SK-N-SH (cell line): ENCODE results near the gene CDH23.

Experiments
- EZH2phosphoT487 ChIP-seq: fragments of 200-600 bp; sonication (generic); IDR thresholded peaks from 2 replicates; pipeline ENCODE4 v1.6.1; 2017; ENCODE audit warnings: low read depth, mixed run types, mild to moderate bottlenecking, antibody characterized with exemption, moderate library complexity, borderline replicate concordance
- FOXM1 ChIP-seq: IDR thresholded peaks from 2 replicates; pipeline ENCODE4 v1.4.0; 2012; ENCODE audit warnings: low read depth, mild to moderate bottlenecking
- JUND ChIP-seq: IDR thresholded peaks from 2 replicates; pipeline ENCODE4 v1.4.0; 2012
- NFIC ChIP-seq: IDR thresholded peaks from 2 replicates; pipeline ENCODE4 v1.4.0; 2012; ENCODE audit warnings: borderline replicate concordance
- RFX5 ChIP-seq: IDR thresholded peaks from 2 replicates; pipeline ENCODE4 v1.6.1; 2012; ENCODE audit warnings: mild to moderate bottlenecking, improper control_type of control experiment, low read length
- TAF1 ChIP-seq: IDR thresholded peaks from 2 replicates; pipeline ENCODE4 v1.6.1; 2012; ENCODE audit warnings: low read depth, mild to moderate bottlenecking, low read length, moderate library complexity, borderline replicate concordance
- TF ChIP-seq, protein P1 (sequence below): fragments of 200-600 bp; sonication (generic); IDR thresholded peaks from 2 replicates; pipeline ENCODE4 v1.6.1; 2017; ENCODE audit warnings: antibody characterized with exemption, mild to moderate bottlenecking, moderate library complexity
- TF ChIP-seq, protein P2 (sequence below): IDR thresholded peaks from 2 replicates; pipeline ENCODE4 v1.6.1; 2012; ENCODE audit warnings: mild to moderate bottlenecking, low read depth, low read length, moderate library complexity

DNA sequence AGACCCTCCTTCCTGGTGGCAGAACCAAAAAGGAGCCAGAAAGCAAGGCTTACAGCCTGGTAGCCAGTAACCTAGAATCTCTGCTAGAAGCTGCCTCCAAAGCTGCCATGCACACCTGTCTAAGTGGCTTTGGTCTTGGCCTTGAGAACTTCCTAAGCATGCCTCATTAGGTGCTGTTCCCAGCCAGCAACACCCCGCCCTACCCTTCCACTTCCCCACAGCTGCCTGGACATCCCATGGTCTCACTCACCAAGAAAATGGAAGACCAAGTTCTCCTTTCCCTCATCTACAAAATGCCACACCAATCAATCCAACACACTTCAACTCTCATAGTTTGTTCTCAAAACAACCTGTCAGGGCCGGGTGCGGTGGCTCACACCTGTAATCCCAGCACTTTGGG, 450.1 kb downstream of the CDH23 start:
- TF ChIP-seq, protein P1, sequence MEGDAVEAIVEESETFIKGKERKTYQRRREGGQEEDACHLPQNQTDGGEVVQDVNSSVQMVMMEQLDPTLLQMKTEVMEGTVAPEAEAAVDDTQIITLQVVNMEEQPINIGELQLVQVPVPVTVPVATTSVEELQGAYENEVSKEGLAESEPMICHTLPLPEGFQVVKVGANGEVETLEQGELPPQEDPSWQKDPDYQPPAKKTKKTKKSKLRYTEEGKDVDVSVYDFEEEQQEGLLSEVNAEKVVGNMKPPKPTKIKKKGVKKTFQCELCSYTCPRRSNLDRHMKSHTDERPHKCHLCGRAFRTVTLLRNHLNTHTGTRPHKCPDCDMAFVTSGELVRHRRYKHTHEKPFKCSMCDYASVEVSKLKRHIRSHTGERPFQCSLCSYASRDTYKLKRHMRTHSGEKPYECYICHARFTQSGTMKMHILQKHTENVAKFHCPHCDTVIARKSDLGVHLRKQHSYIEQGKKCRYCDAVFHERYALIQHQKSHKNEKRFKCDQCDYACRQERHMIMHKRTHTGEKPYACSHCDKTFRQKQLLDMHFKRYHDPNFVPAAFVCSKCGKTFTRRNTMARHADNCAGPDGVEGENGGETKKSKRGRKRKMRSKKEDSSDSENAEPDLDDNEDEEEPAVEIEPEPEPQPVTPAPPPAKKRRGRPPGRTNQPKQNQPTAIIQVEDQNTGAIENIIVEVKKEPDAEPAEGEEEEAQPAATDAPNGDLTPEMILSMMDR: no peak
- no peak for TF ChIP-seq FOXM1
- no peak for TF ChIP-seq TAF1
- no peak for TF ChIP-seq NFIC
- TF ChIP-seq JUND: no peak
- TF ChIP-seq, protein P2, sequence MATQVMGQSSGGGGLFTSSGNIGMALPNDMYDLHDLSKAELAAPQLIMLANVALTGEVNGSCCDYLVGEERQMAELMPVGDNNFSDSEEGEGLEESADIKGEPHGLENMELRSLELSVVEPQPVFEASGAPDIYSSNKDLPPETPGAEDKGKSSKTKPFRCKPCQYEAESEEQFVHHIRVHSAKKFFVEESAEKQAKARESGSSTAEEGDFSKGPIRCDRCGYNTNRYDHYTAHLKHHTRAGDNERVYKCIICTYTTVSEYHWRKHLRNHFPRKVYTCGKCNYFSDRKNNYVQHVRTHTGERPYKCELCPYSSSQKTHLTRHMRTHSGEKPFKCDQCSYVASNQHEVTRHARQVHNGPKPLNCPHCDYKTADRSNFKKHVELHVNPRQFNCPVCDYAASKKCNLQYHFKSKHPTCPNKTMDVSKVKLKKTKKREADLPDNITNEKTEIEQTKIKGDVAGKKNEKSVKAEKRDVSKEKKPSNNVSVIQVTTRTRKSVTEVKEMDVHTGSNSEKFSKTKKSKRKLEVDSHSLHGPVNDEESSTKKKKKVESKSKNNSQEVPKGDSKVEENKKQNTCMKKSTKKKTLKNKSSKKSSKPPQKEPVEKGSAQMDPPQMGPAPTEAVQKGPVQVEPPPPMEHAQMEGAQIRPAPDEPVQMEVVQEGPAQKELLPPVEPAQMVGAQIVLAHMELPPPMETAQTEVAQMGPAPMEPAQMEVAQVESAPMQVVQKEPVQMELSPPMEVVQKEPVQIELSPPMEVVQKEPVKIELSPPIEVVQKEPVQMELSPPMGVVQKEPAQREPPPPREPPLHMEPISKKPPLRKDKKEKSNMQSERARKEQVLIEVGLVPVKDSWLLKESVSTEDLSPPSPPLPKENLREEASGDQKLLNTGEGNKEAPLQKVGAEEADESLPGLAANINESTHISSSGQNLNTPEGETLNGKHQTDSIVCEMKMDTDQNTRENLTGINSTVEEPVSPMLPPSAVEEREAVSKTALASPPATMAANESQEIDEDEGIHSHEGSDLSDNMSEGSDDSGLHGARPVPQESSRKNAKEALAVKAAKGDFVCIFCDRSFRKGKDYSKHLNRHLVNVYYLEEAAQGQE: no peak
- no peak for TF ChIP-seq RFX5
- TF ChIP-seq EZH2phosphoT487: no peak
